A673 (cell line): ENCODE data around the gene ACD. TPM values are rescaled to one million over a fixed set of nuclear protein-coding genes. Genes with fewer than 3 reads are reported as not detected.

ENCODE experiments used
- BruUV-seq: library from RNA; stranded (reverse); fragments of 400-500 nt; replicated peaks from 2 replicates; lab custom pipeline; 2021; lab: Mats Ljungman, UMichigan
- CTCF ChIA-PET: fragments of 300-600 bp; sonication (Branson Sonifier 250); formaldehyde crosslinking; loops from one replicate; lab custom pipeline; 2022; ENCODE audit warnings: antibody characterized with exemption; lab: Charles Lee
- POLR2A ChIA-PET: fragments of 300-600 bp; sonication (Branson Sonifier 250); formaldehyde crosslinking; loops from one replicate; lab custom pipeline; 2022; ENCODE audit warnings: antibody characterized with exemption; ENCODE audit not compliant: low non-redundant PET; lab: Charles Lee
- DNase-seq: peaks from one replicate; pipeline ENCODE4 v3.0.0-alpha.2; 2015; ENCODE audit warnings: low spot score
- H3K27ac ChIP-seq: fragments of 200-600 bp; sonication (generic); 2 replicates; pipeline ENCODE4 v1.5.1; 2016; ENCODE audit warnings: mixed run types, low read depth, mild to moderate bottlenecking, mixed read lengths, antibody characterized with exemption, low read length; ENCODE audit not compliant: poor library complexity, severe bottlenecking
- H3K27me3 ChIP-seq: fragments of 200-600 bp; sonication (generic); replicated peaks from 2 replicates; pipeline ENCODE4 v1.6.1; 2017; ENCODE audit warnings: mixed run types, low read depth, mild to moderate bottlenecking, mixed read lengths, antibody characterized with exemption, low read length; ENCODE audit not compliant: insufficient read depth, poor library complexity
- H3K36me3 ChIP-seq: fragments of 200-600 bp; sonication (generic); 2 replicates; pipeline ENCODE4 v1.6.1; 2016; ENCODE audit warnings: mixed run types, mild to moderate bottlenecking, mixed read lengths, antibody characterized with exemption, low read length; ENCODE audit not compliant: insufficient read depth, poor library complexity, severe bottlenecking
- H3K4me1 ChIP-seq: fragments of 200-600 bp; sonication (generic); 2 replicates; pipeline ENCODE4 v1.6.1; 2017; ENCODE audit warnings: mixed run types, mild to moderate bottlenecking, mixed read lengths, antibody characterized with exemption, low read length; ENCODE audit not compliant: insufficient read depth, poor library complexity, severe bottlenecking
- H3K4me3 ChIP-seq: fragments of 200-600 bp; sonication (generic); 2 replicates; pipeline ENCODE4 v1.5.1; 2016; ENCODE audit warnings: low read depth, mixed run types, mild to moderate bottlenecking, mixed read lengths, low read length; ENCODE audit not compliant: poor library complexity, severe bottlenecking
- H3K9me3 ChIP-seq: fragments of 200-600 bp; sonication (generic); 2 replicates; pipeline ENCODE4 v1.6.1; 2016; ENCODE audit warnings: mixed run types, low read depth, mild to moderate bottlenecking, mixed read lengths, antibody characterized with exemption, low read length; ENCODE audit not compliant: poor library complexity, severe bottlenecking
- CTCF ChIP-seq: fragments of 300-800, 200-600 bp; sonication (generic); conservative IDR thresholded peaks from 2 replicates; pipeline ENCODE4 v1.5.1; 2017; ENCODE audit warnings: low read depth, mild to moderate bottlenecking, antibody characterized with exemption, low read length, moderate library complexity, mixed read lengths
- EZH2 ChIP-seq: fragments of 200-600 bp; sonication (generic); IDR thresholded peaks from 2 replicates; pipeline ENCODE4 v1.6.1; 2017; ENCODE audit warnings: borderline replicate concordance, low read depth, mild to moderate bottlenecking, mixed read lengths, antibody characterized with exemption, low read length; ENCODE audit not compliant: poor library complexity, severe bottlenecking
- intact Hi-C: fragments of 100-400 bp; cut with micrococcal nuclease; formaldehyde crosslinking; loops from one replicate; pipeline ENCODE4 v1.10.0; 2022; ENCODE audit not compliant: unreplicated experiment
- total RNA-seq: library from RNA; stranded (reverse); gene quantifications from 2 replicates; pipeline ENCODE4 v1.2.3, GENCODE V29; 2021

Gene ACD
- total RNA-seq, 1 experiment from 2014 or later, result 45.8 TPM

GRCh38 chr16:67703626-67704025 is 43.6 kb upstream of the ACD start:
- ChIA-PET POLR2A (no interaction called here), CTCF (no interaction called here)
- no TSS peak for BruUV-seq
- intact Hi-C loops, result no loop called here
- Histone ChIP-seq H3K27ac (no peak overlapping the region), H3K4me3 (no peak overlapping the region), H3K27me3 (no peaks in the 10 kb centered on the region), H3K9me3 (no peaks in the 10 kb centered on the region), H3K36me3 (no peaks in the 10 kb centered on the region), H3K4me1 (no peaks in the 10 kb centered on the region)
- no peak for DNase-seq
- TF ChIP-seq EZH2, result no peak
- TF ChIP-seq CTCF, result no peak

- POLR2A ChIA-PET, result no interaction called here
- Histone ChIP-seq H3K9me3 (no peaks in the 10 kb centered on the region), H3K27ac (no peak overlapping the region), H3K4me3 (no peak overlapping the region), H3K36me3 (no peaks in the 10 kb centered on the region), H3K27me3 (no peaks in the 10 kb centered on the region), H3K4me1 (no peaks in the 10 kb centered on the region)
- DNase-seq, result no peak
- BruUV-seq, result no TSS peak
- CTCF ChIA-PET, result no interaction called here
- intact Hi-C loops, result no loop called here
- TF ChIP-seq CTCF (no peak), EZH2 (no peak)
Measured at GRCh38 chr16:67702130-67702529, 42.1 kb upstream of the ACD start.

GRCh38 chr16:67701420-67701819 is 41.4 kb upstream of the ACD start:
- intact Hi-C loops, result no loop called here
- POLR2A ChIA-PET, result no interaction called here

More at GRCh38 chr16:67701420-67701819, 41.4 kb upstream of the ACD start:
- no TSS peak for BruUV-seq
- DNase-seq, result peak; percentile 27
- no peak overlapping the region for H3K27ac ChIP-seq
- no peak for TF ChIP-seq EZH2
- TF ChIP-seq CTCF, result no peak
- H3K9me3 ChIP-seq, result no peaks in the 10 kb centered on the region
- CTCF ChIA-PET, result no interaction called here
- H3K4me1 ChIP-seq, result no peaks in the 10 kb centered on the region
- H3K4me3 ChIP-seq, result no peak overlapping the region
- H3K36me3 ChIP-seq, result no peaks in the 10 kb centered on the region
- H3K27me3 ChIP-seq, result no peaks in the 10 kb centered on the region
